Measurements from ENCODE around the gene SLC22A3.
"Not testable (repeated sequence)": the region's sequence is repeated elsewhere in the genome, so short reads cannot be mapped to it uniquely, and the experiment has no call there.

SLC22A3 gene

GRCh38 chr6:160449787-160450186, 101.6 kb downstream of the SLC22A3 start:
- not testable (repeated sequence) for DNase-seq (ENCODE audit: low read depth)

GRCh38 chr6:160450849-160451248, 102.7 kb downstream of the SLC22A3 start:
- no peak for DNase-seq (ENCODE audit: low read depth)

- DNase-seq (ENCODE audit: low read depth) = no peak
Measured at GRCh38 chr6:160454303-160454702, 106.1 kb downstream of the SLC22A3 start.

- DNase-seq (ENCODE audit: low read depth) = no peak
Measured at GRCh38 chr6:160455081-160455480, 106.9 kb downstream of the SLC22A3 start.

GRCh38 chr6:160455541-160456213, 107.5 kb downstream of the SLC22A3 start:
- DNase-seq (ENCODE audit: low read depth) = peak; percentile 53

GRCh38 chr6:160456214-160456546, 108.0 kb downstream of the SLC22A3 start:
- no peak for DNase-seq (ENCODE audit: low read depth)

- no peak for DNase-seq (ENCODE audit: low read depth)
Measured at GRCh38 chr6:160457823-160458222, 109.6 kb downstream of the SLC22A3 start.

GRCh38 chr6:160461641-160462040, 113.5 kb downstream of the SLC22A3 start:
- no peak for DNase-seq (ENCODE audit: low read depth)

- DNase-seq (ENCODE audit: low read depth) = no peak
Measured at GRCh38 chr6:160462116-160462515, 113.9 kb downstream of the SLC22A3 start.

GRCh38 chr6:160462551-160463109, 114.5 kb downstream of the SLC22A3 start:
- DNase-seq (ENCODE audit: low read depth) = peak; percentile 50

- DNase-seq (ENCODE audit: low read depth) = no peak
Measured at GRCh38 chr6:160464744-160465143, 116.6 kb downstream of the SLC22A3 start.

- not testable (repeated sequence) for DNase-seq (ENCODE audit: low read depth)
Measured at GRCh38 chr6:160467261-160467871, 119.2 kb downstream of the SLC22A3 start.

- DNase-seq (ENCODE audit: low read depth) = no peak
Measured at GRCh38 chr6:160469153-160469552, 121.0 kb downstream of the SLC22A3 start.

GRCh38 chr6:160476056-160476455, 127.9 kb downstream of the SLC22A3 start:
- not testable (repeated sequence) for DNase-seq (ENCODE audit: low read depth)

- DNase-seq (ENCODE audit: low read depth) = not testable (repeated sequence)
Measured at GRCh38 chr6:160477072-160477471, 128.9 kb downstream of the SLC22A3 start.

- no peak for DNase-seq (ENCODE audit: low read depth)
Measured at GRCh38 chr6:160477901-160478300, 129.7 kb downstream of the SLC22A3 start.

- DNase-seq (ENCODE audit: low read depth) = no peak
Measured at GRCh38 chr6:160487116-160487515, 138.9 kb downstream of the SLC22A3 start.

- no peak for DNase-seq (ENCODE audit: low read depth)
Measured at GRCh38 chr6:160489091-160489490, 140.9 kb downstream of the SLC22A3 start.

GRCh38 chr6:160494576-160494975, 146.4 kb downstream of the SLC22A3 start:
- no peak for DNase-seq (ENCODE audit: low read depth)

- DNase-seq (ENCODE audit: low read depth) = no peak
Measured at GRCh38 chr6:160500639-160501038, 152.5 kb downstream of the SLC22A3 start.

Data from stimulated activated CD4-positive, alpha-beta T cell treated with anti-CD3 and anti-CD28 coated beads, Interleukin-2, amount 100 ng/mL, for 4 hours (primary cell).